SK-N-SH (cell line): ENCODE results near the gene NEK7.

ENCODE experiments used
- CTCF ChIP-seq: fragments of 200-600 bp; sonication (generic); IDR thresholded peaks from 2 replicates; pipeline ENCODE4 v1.6.1; 2017; ENCODE audit warnings: antibody characterized with exemption, mild to moderate bottlenecking, moderate library complexity
- EP300 ChIP-seq, 2 experiments: IDR thresholded peaks; 2 replicates each; pipeline versions ENCODE4 v1.4.0 to v1.6.1; 2012; ENCODE audit warnings: borderline replicate concordance in 1 of 2, low read depth in 1 of 2, low read length in 1 of 2
- MAX ChIP-seq: IDR thresholded peaks from 2 replicates; pipeline ENCODE4 v1.4.0; 2012; ENCODE audit warnings: low read depth
- TAF1 ChIP-seq: IDR thresholded peaks from 2 replicates; pipeline ENCODE4 v1.6.1; 2012; ENCODE audit warnings: low read depth, mild to moderate bottlenecking, low read length, moderate library complexity, borderline replicate concordance

GRCh38 chr1:198346178-198346577 is 189.4 kb downstream of the NEK7 start:
- TF ChIP-seq TAF1, result no peak
- TF ChIP-seq MAX, result no peak
- TF ChIP-seq CTCF, result no peak
- TF ChIP-seq EP300 (IDR thresholded peaks at IDR 0.05; ENCODE audit: borderline replicate concordance in 1 of 2, low read depth in 1 of 2, low read length in 1 of 2), result no peak
